ENCODE results near the gene GPC2. TPM values are rescaled to one million over a fixed set of nuclear protein-coding genes. Genes with fewer than 3 reads are reported as not detected.
"Not testable (repeated sequence)": the region's sequence is repeated elsewhere in the genome, so short reads cannot be mapped to it uniquely, and the experiment has no call there.

GPC2 gene
- polyA plus RNA-seq, 1 donor (not counting 4 experiments of a cell fraction or from before 2014, with no cell fraction given), result 0.55 TPM

DNA sequence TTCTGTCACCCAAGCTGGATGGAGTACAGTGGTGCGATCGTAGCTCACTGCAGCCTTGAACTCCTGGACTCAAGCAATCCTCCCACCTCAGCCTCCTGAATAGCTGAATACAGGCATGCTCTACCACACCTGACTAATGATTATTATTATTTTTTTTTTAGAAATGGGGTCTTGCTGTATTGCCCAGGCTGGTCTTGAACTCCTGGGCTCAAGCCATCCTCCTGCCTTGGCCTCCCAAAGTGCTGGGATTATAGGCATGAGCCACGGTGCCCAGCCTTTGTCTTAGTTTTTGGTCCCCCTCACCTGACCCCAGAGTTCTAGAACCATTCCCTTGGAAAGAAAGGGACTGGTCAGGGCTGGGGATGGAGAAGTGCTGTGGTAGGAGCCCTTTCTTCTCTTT is 2.9 kb upstream of the GPC2 start:
- H3K4me1 ChIP-seq (ENCODE audit: control insufficient read depth, extremely low read depth, insufficient read depth, low read length); H3K4me3 ChIP-seq (ENCODE audit: control insufficient read depth in 2 of 3, extremely low read depth in 1 of 3, insufficient read depth in 2 of 3, low read depth in 1 of 3, low read length in 3 of 3); H3K4me2 ChIP-seq (ENCODE audit: control insufficient read depth, extremely low read depth, insufficient read depth, low read depth, low read length); H3K36me3 ChIP-seq (ENCODE audit: control insufficient read depth in 2 of 2, extremely low read depth in 1 of 2, insufficient read depth in 2 of 2, low read length in 2 of 2); FAIRE-seq; dilution Hi-C loops (cut with MboI; ENCODE audit: extremely low pct_ligation_motif_present, low sequenced_read_pairs); H4K20me1 ChIP-seq (ENCODE audit: control insufficient read depth, extremely low read depth, insufficient read depth, low read length); H2AFZ ChIP-seq (ENCODE audit: control insufficient read depth, low read length); H3K9me1 ChIP-seq (ENCODE audit: control insufficient read depth, extremely low read depth, insufficient read depth, low read length); H3K9ac ChIP-seq (ENCODE audit: control insufficient read depth, extremely low read depth, insufficient read depth, low read length); DNase-seq (ENCODE audit: low read depth, low spot score); H3K79me2 ChIP-seq (ENCODE audit: control insufficient read depth, insufficient read depth, low read length); H3K27me3 ChIP-seq (ENCODE audit: control insufficient read depth, extremely low read depth, insufficient read depth, low read length); H3K27ac ChIP-seq (ENCODE audit: control insufficient read depth, insufficient read depth, low read length); H3K9me3 ChIP-seq (ENCODE audit: control insufficient read depth, low read depth, low read length): not testable (repeated sequence)

DNA sequence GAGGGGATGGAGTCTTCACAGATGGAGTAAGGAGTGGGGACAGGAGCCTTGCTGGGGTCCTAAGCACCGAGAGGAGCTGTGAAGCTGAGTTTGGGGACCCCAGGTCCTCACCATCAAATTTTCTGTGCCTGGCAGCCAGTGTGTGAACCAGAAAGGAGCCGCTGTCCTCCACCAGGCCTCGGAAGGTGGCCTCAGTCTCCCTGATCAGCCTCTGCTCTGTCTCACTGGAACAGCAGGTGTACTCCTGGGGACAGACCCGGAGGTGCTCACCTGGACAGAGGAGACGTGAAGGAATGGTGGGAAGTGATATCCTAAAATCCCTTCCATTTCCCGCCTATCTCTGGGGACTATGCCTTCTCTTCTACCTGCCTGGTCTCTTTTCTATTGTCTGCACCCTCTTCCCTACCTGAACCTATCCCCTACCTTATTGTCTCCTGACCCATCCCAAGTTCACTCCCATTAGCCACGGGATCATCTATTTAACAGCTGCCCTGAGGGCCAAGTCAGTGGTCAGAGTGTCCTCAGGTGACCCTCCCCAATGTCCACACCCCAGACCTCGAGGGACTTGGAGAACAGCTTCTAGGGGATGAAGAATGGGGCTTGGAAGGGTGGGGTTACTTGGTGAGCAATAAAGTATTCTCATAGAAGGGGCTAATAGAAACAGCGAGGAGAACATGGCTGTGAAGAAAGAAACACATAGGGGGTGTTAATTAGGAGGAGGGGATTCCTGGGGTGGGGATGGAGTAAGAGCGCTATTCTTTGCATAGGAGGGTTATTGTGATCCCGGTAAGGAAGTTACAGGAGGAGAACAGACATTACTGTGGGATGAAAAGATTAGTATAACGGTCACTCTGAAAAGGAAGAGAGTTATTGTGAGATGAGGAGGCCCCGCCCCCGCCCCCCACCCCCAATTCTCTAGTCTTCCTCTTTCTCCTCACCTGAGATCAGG is 811 bp downstream of the GPC2 start:
- Histone ChIP-seq H3K79me2 (ENCODE audit: control insufficient read depth, insufficient read depth, low read length) (no peaks in the 10 kb centered on the region), H4K20me1 (ENCODE audit: control insufficient read depth, extremely low read depth, insufficient read depth, low read length) (no peaks in the 10 kb centered on the region), H3K9me1 (ENCODE audit: control insufficient read depth, extremely low read depth, insufficient read depth, low read length) (no peaks in the 10 kb centered on the region), H3K4me1 (ENCODE audit: control insufficient read depth, extremely low read depth, insufficient read depth, low read length) (no peaks in the 10 kb centered on the region), H3K9ac (ENCODE audit: control insufficient read depth, extremely low read depth, insufficient read depth, low read length) (peak overlapping the region; percentile 60), H3K9me3 (ENCODE audit: control insufficient read depth, low read depth, low read length) (peaks cover 1% of the 10 kb centered on the region), H3K4me2 (ENCODE audit: control insufficient read depth, extremely low read depth, insufficient read depth, low read depth, low read length) (peak overlapping the region; percentile 91), H3K27ac (ENCODE audit: control insufficient read depth, insufficient read depth, low read length) (no peak overlapping the region), H3K4me3 (ENCODE audit: control insufficient read depth in 2 of 3, extremely low read depth in 1 of 3, insufficient read depth in 2 of 3, low read depth in 1 of 3, low read length in 3 of 3) (peak overlapping the region; percentile 48 to 79 (median 67)), H3K36me3 (ENCODE audit: control insufficient read depth in 2 of 2, extremely low read depth in 1 of 2, insufficient read depth in 2 of 2, low read length in 2 of 2) (no peaks in the 10 kb centered on the region), H3K27me3 (ENCODE audit: control insufficient read depth, extremely low read depth, insufficient read depth, low read length) (peaks cover 7% of the 10 kb centered on the region), H2AFZ (ENCODE audit: control insufficient read depth, low read length) (peak overlapping the region; percentile 95)
- DNase-seq (ENCODE audit: low read depth, low spot score) (no peak), FAIRE-seq (no peak)
- TF ChIP-seq, protein P1, sequence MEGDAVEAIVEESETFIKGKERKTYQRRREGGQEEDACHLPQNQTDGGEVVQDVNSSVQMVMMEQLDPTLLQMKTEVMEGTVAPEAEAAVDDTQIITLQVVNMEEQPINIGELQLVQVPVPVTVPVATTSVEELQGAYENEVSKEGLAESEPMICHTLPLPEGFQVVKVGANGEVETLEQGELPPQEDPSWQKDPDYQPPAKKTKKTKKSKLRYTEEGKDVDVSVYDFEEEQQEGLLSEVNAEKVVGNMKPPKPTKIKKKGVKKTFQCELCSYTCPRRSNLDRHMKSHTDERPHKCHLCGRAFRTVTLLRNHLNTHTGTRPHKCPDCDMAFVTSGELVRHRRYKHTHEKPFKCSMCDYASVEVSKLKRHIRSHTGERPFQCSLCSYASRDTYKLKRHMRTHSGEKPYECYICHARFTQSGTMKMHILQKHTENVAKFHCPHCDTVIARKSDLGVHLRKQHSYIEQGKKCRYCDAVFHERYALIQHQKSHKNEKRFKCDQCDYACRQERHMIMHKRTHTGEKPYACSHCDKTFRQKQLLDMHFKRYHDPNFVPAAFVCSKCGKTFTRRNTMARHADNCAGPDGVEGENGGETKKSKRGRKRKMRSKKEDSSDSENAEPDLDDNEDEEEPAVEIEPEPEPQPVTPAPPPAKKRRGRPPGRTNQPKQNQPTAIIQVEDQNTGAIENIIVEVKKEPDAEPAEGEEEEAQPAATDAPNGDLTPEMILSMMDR (optimal IDR thresholded peaks at IDR 0.05 in 1 of 3, IDR thresholded peaks at IDR 0.05 in 1 of 3, conservative IDR thresholded peaks at IDR 0.05 in 1 of 3; ENCODE audit: extremely low read depth in 1 of 3, insufficient read depth in 2 of 3, low read length in 3 of 3), result no peak
- TF ChIP-seq EZH2 (IDR thresholded peaks at IDR 0.05; ENCODE audit: low read length), result no peak
- dilution Hi-C loops (cut with MboI; ENCODE audit: extremely low pct_ligation_motif_present, low sequenced_read_pairs), result no loop called here
